HFF-Myc (cell line): Measurements from ENCODE around the gene ZNF436.
"Not testable (repeated sequence)": the region's sequence is repeated elsewhere in the genome, so short reads cannot be mapped to it uniquely, and the experiment has no call there.

Experiments used
- DNase-seq: peaks from one replicate; pipeline ENCODE4 v3.0.0-alpha.2; 2011; ENCODE audit warnings: low read depth; ENCODE audit errors: extremely low read depth
- H3K4me3 ChIP-seq: replicated peaks from 2 replicates; pipeline ENCODE4 v1.5.1; 2011; ENCODE audit warnings: low read depth, mild to moderate bottlenecking, control low read depth, low read length
- TF ChIP-seq, protein P1 (sequence below): IDR thresholded peaks from 2 replicates; pipeline ENCODE4 v1.5.1; 2012; ENCODE audit warnings: mild to moderate bottlenecking, low read depth, low read length, control low read depth; ENCODE audit errors: missing control alignments

ZNF436 gene

DNA sequence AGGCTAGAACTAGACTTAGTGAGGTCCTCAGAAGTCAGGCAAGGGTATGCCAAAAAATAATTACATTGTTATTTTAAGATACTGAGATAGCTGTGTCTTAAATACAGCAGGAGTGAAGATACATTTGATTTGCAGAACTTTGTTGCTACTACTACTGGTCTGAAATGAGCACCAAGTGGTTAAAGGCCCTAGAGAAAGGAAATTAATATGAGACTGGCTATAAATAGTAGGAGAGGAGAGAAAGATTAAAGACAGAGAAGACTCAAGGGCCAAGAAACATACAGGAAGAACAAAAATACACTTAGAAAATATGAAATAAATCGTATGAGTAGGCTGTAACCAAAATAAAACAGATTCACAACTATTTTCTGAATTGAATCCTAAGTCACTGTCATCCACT, 46.9 kb downstream of the ZNF436 start:
- no peak overlapping the region for H3K4me3 ChIP-seq
- TF ChIP-seq, protein P1, sequence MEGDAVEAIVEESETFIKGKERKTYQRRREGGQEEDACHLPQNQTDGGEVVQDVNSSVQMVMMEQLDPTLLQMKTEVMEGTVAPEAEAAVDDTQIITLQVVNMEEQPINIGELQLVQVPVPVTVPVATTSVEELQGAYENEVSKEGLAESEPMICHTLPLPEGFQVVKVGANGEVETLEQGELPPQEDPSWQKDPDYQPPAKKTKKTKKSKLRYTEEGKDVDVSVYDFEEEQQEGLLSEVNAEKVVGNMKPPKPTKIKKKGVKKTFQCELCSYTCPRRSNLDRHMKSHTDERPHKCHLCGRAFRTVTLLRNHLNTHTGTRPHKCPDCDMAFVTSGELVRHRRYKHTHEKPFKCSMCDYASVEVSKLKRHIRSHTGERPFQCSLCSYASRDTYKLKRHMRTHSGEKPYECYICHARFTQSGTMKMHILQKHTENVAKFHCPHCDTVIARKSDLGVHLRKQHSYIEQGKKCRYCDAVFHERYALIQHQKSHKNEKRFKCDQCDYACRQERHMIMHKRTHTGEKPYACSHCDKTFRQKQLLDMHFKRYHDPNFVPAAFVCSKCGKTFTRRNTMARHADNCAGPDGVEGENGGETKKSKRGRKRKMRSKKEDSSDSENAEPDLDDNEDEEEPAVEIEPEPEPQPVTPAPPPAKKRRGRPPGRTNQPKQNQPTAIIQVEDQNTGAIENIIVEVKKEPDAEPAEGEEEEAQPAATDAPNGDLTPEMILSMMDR, result no peak
- no peak for DNase-seq

DNA sequence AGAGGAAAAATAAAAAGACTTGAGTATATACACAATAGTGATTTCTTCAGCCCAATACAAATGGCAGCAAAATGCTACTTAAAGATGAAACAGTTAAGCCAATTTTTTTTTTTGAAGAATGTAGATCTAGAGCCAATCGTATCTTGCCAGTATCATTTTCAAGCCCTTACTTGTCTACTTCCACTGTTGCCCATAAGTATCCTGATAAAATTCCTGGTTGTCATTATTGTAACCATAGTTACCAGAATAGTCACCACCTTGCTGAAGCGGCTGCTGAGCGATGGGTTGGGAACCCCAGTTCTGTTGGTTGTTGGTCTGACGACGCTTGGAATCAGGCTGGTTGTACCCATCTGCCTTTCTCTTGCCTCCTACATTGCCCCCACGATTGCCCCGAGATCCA, 59.4 kb downstream of the ZNF436 start:
- DNase-seq, H3K4me3 ChIP-seq: not testable (repeated sequence)
